ENCODE results near the gene TCEA2.

The TCEA2 gene

DNA sequence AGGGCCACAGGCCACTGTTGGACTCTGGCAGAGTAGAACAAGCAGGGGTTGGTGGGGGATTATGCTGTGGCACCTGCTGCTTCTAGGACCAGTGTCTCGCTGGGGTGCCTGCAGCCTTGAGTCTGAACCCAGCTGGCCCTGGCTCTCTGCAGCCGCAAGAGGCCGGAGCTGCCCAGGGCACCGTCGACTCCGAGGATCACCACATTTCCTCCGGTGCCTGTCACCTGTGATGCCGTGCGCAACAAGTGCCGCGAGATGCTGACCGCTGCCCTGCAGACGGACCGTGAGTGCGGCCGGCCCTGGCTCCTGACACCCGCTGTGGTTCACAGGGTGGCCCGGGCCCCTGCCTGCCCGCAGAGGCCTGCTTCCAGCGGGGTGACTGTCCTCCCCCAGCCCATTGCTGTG is 6.2 kb downstream of the TCEA2 start:
- peaks cover 29% of the 10 kb centered on the region for H3K36me3 ChIP-seq
- H3K27ac ChIP-seq, result no peak overlapping the region
- peaks cover 39 to 68% of the 10 kb centered on the region in 2 experiments for H3K4me1 ChIP-seq (ENCODE audit: control insufficient read depth in 1 of 2, insufficient read depth in 1 of 2, low read depth in 1 of 2, low read length in 1 of 2)
- peaks cover 9% of the 10 kb centered on the region for H3K27me3 ChIP-seq
- TF ChIP-seq, protein P1, sequence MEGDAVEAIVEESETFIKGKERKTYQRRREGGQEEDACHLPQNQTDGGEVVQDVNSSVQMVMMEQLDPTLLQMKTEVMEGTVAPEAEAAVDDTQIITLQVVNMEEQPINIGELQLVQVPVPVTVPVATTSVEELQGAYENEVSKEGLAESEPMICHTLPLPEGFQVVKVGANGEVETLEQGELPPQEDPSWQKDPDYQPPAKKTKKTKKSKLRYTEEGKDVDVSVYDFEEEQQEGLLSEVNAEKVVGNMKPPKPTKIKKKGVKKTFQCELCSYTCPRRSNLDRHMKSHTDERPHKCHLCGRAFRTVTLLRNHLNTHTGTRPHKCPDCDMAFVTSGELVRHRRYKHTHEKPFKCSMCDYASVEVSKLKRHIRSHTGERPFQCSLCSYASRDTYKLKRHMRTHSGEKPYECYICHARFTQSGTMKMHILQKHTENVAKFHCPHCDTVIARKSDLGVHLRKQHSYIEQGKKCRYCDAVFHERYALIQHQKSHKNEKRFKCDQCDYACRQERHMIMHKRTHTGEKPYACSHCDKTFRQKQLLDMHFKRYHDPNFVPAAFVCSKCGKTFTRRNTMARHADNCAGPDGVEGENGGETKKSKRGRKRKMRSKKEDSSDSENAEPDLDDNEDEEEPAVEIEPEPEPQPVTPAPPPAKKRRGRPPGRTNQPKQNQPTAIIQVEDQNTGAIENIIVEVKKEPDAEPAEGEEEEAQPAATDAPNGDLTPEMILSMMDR (IDR thresholded peaks at IDR 0.05), result no peak
- peaks cover 5% of the 10 kb centered on the region for H3K9me3 ChIP-seq
- H3K4me3 ChIP-seq (ENCODE audit: low read depth in 1 of 2, low read length in 1 of 2), result no peak overlapping the region

DNA sequence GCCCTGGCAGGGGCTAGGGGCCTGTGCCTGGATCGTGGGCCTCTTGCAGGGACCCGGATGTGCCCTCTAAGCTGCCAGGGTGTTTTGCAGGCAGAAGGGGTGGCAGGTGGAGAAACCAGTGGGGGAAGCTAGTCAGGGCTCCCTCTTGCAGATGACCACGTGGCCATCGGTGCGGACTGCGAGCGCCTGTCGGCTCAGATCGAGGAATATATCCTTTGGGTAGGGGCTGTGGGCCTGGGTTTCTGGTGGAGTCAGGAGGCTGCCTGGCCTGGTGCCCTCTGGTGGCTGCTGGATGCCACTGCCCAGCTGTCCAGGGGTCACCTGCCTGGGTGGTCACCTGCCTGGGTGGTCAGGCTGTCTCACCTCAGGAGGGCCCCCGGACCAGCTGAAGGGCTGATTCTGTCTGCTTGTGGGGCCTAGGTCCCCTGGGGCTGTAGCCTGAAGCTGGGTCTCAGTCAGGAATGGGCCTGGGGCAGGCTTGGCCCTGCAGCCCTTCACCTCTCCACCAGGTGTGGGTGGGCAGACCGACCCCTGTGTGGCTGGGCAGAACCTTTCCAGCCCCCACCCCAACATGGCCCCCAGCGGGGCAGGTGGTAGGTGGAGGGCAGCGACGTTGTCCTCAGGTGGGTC is 6.7 kb downstream of the TCEA2 start:
- peaks cover 44 to 70% of the 10 kb centered on the region in 2 experiments for H3K4me1 ChIP-seq (ENCODE audit: control insufficient read depth in 1 of 2, insufficient read depth in 1 of 2, low read depth in 1 of 2, low read length in 1 of 2)
- H3K36me3 ChIP-seq, result peaks cover 35% of the 10 kb centered on the region
- peaks cover 4% of the 10 kb centered on the region for H3K27me3 ChIP-seq
- no peak overlapping the region for H3K4me3 ChIP-seq (ENCODE audit: low read depth in 1 of 2, low read length in 1 of 2)
- H3K9me3 ChIP-seq, result peaks cover 5% of the 10 kb centered on the region
- TF ChIP-seq, protein P1 (IDR thresholded peaks at IDR 0.05), result peak; percentile 76
- peak overlapping the region; percentile 99 for H3K27ac ChIP-seq

DNA sequence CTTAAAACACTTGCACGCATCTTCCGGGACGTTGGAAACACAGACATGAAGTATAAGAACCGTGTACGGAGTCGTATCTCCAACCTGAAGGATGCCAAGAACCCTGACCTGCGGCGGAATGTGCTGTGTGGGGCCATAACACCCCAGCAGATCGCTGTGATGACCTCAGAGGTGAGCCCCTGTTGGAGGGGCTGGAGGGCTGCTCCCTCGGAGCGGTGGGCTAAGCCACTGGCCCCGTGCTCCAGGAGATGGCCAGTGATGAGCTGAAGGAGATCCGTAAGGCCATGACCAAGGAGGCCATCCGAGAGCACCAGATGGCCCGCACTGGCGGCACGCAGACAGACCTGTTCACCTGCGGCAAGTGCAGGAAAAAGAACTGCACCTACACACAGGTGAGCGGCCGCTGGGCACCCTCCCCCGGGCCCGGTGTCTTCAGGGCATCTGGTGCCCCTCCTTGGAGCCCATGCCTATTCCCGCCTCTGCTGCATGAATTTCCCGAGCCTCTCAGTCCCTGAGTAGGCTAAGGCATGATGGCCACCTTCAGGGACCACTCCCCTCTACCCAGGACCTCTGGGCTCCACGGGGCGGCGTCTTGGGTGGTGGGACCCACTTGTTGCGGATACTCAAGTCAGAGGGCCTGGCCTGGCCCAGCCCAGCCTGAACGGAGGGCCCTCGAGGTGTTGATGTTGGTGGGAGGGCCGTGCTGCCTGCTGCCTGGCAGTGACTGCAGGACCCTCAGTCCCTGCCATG is 7.4 kb downstream of the TCEA2 start:
- no peak overlapping the region for H3K4me3 ChIP-seq (ENCODE audit: low read depth in 1 of 2, low read length in 1 of 2)
- peak overlapping the region; percentile 99 for H3K27ac ChIP-seq
- peaks cover 5% of the 10 kb centered on the region for H3K9me3 ChIP-seq
- TF ChIP-seq, protein P1 (IDR thresholded peaks at IDR 0.05), result no peak
- peaks cover 42% of the 10 kb centered on the region for H3K36me3 ChIP-seq
- H3K27me3 ChIP-seq, result no peaks in the 10 kb centered on the region
- H3K4me1 ChIP-seq (ENCODE audit: control insufficient read depth in 1 of 2, insufficient read depth in 1 of 2, low read depth in 1 of 2, low read length in 1 of 2), result peaks cover 51 to 71% of the 10 kb centered on the region in 2 experiments

DNA sequence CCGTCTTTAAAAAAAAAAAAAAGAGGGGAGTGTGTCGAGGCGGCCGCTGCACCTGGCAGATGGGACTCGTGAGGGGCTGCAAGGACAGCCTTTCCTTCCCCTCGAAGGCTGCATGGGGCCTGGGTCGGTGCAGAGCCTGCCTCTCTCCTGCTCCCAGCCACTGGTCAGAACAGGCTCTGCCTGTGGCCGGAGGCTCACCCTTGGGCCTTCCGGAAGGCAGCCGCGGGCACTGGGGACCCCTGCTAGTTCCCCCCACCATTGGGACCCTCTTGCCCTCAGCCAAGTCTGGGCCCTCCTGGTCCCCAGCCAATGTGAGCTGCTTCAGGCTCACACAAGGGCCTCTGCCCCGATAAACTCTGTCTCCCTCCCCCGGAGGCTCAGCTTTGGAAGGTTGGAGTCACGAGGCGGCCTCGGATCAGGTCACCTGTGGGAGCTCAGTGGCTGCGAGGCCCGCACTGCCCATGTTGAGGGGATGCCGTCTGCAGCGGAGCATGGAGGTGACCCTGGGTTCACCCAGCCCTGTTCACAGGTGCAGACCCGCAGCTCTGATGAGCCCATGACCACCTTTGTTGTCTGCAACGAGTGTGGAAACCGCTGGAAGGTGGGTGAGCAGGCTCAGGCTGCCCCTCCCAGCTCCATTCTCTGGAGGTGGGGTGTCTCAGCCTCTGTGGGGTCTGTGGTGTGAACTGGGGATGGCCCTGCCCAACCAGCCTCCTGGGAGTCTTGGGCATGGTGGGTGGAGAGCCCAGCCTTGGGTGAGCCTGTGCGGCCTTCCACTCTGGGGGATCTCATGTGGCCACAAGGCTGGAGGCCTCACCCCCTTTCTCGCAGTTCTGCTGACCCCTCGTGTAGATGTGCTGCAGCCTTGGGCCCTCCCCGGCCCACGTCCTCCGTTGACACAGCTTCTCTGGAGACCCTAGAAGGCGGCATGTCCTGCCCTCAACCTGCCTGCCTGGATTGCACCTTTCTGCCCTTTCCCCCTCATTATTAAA is 8.6 kb downstream of the TCEA2 start:
- H3K4me1 ChIP-seq (ENCODE audit: control insufficient read depth in 1 of 2, insufficient read depth in 1 of 2, low read depth in 1 of 2, low read length in 1 of 2), result peaks cover 51 to 71% of the 10 kb centered on the region in 2 experiments
- H3K27ac ChIP-seq, result peak overlapping the region; percentile 99
- H3K9me3 ChIP-seq, result peaks cover 5% of the 10 kb centered on the region
- H3K36me3 ChIP-seq, result peaks cover 54% of the 10 kb centered on the region
- no peak overlapping the region for H3K4me3 ChIP-seq (ENCODE audit: low read depth in 1 of 2, low read length in 1 of 2)
- H3K27me3 ChIP-seq, result no peaks in the 10 kb centered on the region
- TF ChIP-seq, protein P1 (IDR thresholded peaks at IDR 0.05), result no peak

DNA sequence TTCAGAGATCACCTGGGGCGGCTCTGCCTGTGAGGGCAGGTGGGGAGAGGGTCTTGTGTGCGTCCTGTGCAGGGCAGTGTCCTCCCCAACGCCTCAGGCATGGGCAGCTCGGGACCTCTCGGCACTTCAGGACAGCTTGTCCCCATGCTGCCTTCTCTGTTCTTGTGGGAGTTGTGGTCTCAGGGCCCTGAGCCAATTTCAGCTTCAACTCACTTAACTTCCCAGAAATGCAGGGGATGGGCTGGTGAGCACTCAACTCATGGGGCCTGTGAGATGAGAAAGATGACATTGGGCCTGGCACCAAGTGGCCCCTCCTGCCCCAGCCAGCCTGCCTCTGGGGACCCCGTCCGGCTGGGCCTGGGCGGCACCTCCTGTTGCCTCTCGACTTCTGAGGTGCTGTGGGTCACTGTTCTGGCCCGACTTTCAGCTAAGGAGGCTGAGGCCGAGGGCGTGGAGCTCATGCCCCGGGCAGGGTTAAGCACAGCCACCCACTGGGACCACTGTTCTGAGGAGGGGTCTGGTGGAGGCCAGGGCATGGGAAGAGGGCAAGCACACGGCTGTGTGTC is 9.6 kb downstream of the TCEA2 start:
- Histone ChIP-seq H3K4me1 (ENCODE audit: control insufficient read depth in 1 of 2, insufficient read depth in 1 of 2, low read depth in 1 of 2, low read length in 1 of 2) (peaks cover 52 to 64% of the 10 kb centered on the region in 2 experiments), H3K4me3 (ENCODE audit: low read depth in 1 of 2, low read length in 1 of 2) (no peak overlapping the region), H3K9me3 (peaks cover 5% of the 10 kb centered on the region), H3K27me3 (no peaks in the 10 kb centered on the region), H3K36me3 (peaks cover 58% of the 10 kb centered on the region), H3K27ac (peak overlapping the region; percentile 99)
- TF ChIP-seq, protein P1 (IDR thresholded peaks at IDR 0.05), result no peak

Measured in neutrophil (primary cell).